Karpas-422 (cell line): ENCODE measurements around the gene TMEM217. TPM values are rescaled to one million over a fixed set of nuclear protein-coding genes. Genes with fewer than 3 reads are reported as not detected.
"Not testable (repeated sequence)": the region's sequence is repeated elsewhere in the genome, so short reads cannot be mapped to it uniquely, and the experiment has no call there.

Experiments used
- DNase-seq: peaks from one replicate; pipeline ENCODE4 v3.0.0-alpha.2; 2015
- H2AFZ ChIP-seq: fragments of 200-600 bp; sonication (generic); 2 replicates; pipeline ENCODE4 v1.6.1; 2014; ENCODE audit warnings: antibody characterized with exemption, low read length, mixed read lengths
- H3K27ac ChIP-seq: fragments of 200-600 bp; sonication (generic); 2 replicates; pipeline ENCODE4 v1.5.1; 2014; ENCODE audit warnings: mild to moderate bottlenecking, low read length, moderate library complexity
- H3K27me3 ChIP-seq: fragments of 200-600 bp; sonication (generic); 2 replicates; pipeline ENCODE4 v1.6.1; 2014; ENCODE audit warnings: low read length, mixed read lengths
- H3K36me3 ChIP-seq: fragments of 200-600 bp; sonication (generic); 2 replicates; pipeline ENCODE4 v1.6.1; 2014; ENCODE audit warnings: low read length, mixed read lengths; ENCODE audit not compliant: insufficient read depth
- H3K4me1 ChIP-seq: fragments of 200-600 bp; sonication (generic); 2 replicates; pipeline ENCODE4 v1.6.1; 2014; ENCODE audit warnings: mild to moderate bottlenecking, low read length, mixed read lengths
- H3K4me2 ChIP-seq: fragments of 200-600 bp; sonication (generic); 2 replicates; pipeline ENCODE4 v1.6.1; 2014; ENCODE audit warnings: low read length, low read depth, mild to moderate bottlenecking; ENCODE audit not compliant: poor library complexity, severe bottlenecking
- H3K4me3 ChIP-seq: fragments of 200-600 bp; sonication (generic); 2 replicates; pipeline ENCODE4 v1.5.1; 2014; ENCODE audit warnings: mild to moderate bottlenecking, antibody characterized with exemption, low read length, mixed read lengths
- H3K79me2 ChIP-seq: fragments of 200-600 bp; sonication (generic); 2 replicates; pipeline ENCODE4 v1.6.1; 2014; ENCODE audit warnings: mild to moderate bottlenecking, low read length, mixed read lengths
- H3K9ac ChIP-seq: fragments of 200-600 bp; sonication (generic); 2 replicates; pipeline ENCODE4 v1.6.0; 2014; ENCODE audit warnings: low read length
- H3K9me2 ChIP-seq: fragments of 200-600 bp; sonication (generic), shearing (Covaris generic); replicated peaks from 2 replicates; pipeline ENCODE4 v1.6.0; 2014; ENCODE audit warnings: mild to moderate bottlenecking, low read length, moderate library complexity; ENCODE audit not compliant: insufficient read depth
- H3K9me3 ChIP-seq: fragments of 300-700, 200-600 bp; sonication (generic); 2 replicates; pipeline ENCODE4 v1.6.1; 2014; ENCODE audit warnings: low read length, mixed read lengths
- H4K20me1 ChIP-seq: fragments of 200-600 bp; sonication (generic); 2 replicates; pipeline ENCODE4 v1.6.1; 2014; ENCODE audit warnings: mild to moderate bottlenecking, antibody characterized with exemption, low read length, low read depth; ENCODE audit not compliant: insufficient read depth
- total RNA-seq: library from RNA; depleted of rRNA; stranded (reverse); fragments of >200 nt; shearing (Covaris generic); gene quantifications from 2 replicates; pipeline ENCODE4 v1.2.3, GENCODE V29; 2014; ENCODE audit warnings: low replicate concordance

TMEM217 gene
- total RNA-seq, 1 experiment from 2014 or later = not detected

DNA sequence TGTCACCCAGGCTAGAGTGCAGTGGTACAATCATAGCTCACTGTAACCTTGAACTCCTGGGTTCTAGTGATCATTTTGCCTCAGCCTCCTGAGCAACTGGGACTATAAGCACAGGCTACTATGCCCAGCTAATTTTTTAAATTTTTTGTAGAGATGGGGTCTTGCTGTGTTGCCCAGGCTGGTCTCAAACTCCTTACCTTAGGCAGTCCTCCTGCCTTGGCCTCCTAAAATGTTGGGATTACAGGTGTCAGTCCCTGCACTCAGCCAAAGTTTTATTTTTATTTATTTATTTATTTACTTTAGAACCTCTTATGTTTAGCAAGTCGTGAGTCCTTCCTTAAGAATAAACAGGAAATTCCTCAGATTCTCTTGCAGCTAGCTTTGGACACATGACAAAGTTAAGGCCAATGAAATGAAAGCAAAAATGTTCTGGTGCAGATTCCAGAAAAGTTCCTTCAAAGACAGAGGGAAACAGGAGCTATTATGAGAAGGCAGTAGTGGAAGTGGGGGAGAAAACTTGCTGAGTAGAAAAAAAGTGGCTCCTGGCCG is 68.9 kb downstream of the TMEM217 start:
- no peak overlapping the region for H3K4me3 ChIP-seq
- H3K36me3 ChIP-seq = no peaks in the 10 kb centered on the region
- H3K27ac ChIP-seq = no peak overlapping the region
- H3K27me3 ChIP-seq = no peaks in the 10 kb centered on the region
- no peaks in the 10 kb centered on the region for H3K4me1 ChIP-seq
- DNase-seq = no peak
- no peaks in the 10 kb centered on the region for H4K20me1 ChIP-seq
- no peak overlapping the region for H2AFZ ChIP-seq
- no peaks in the 10 kb centered on the region for H3K79me2 ChIP-seq
- H3K9me3 ChIP-seq = no peaks in the 10 kb centered on the region
- no peak overlapping the region for H3K9ac ChIP-seq
- no peak overlapping the region for H3K4me2 ChIP-seq
- H3K9me2 ChIP-seq = no peaks in the 10 kb centered on the region

DNA sequence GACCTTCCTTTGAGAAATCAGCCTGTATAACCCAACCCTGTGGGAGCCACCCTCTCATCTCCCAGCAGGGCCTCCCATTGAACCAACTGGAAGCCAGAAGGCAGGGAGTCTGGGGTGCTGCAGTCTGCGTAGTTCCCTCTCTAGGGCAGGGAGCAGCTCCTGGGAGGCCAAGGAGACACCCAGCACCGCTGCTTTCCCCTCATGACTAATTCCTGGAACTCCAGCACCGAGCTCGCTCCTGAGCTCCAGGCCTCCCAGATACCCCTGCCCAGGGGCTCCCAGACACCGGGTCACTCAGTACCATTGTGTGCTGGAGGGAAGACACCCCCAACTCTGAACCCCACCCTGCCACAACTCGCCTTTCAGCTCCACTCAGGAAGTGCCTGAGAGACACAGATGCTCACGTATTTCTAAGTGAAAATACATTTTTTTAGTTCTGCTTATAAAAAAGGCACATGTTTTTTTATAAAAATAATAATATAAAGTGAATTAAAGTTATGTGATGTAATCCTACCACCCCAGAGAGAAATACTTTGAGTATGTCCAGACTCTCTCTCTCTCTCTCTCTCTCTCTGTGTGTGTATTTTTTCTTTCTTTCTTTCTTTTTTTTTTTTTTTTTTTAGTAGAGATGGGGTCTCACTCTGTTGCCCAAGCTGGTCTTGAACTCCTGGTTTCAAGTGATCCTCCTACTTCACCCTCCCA is 70.5 kb downstream of the TMEM217 start:
- H3K27ac ChIP-seq = no peak overlapping the region
- no peak overlapping the region for H3K4me3 ChIP-seq
- DNase-seq = no peak
- H3K9ac ChIP-seq = no peak overlapping the region
- H3K4me1 ChIP-seq = no peaks in the 10 kb centered on the region
- no peaks in the 10 kb centered on the region for H3K9me3 ChIP-seq
- H3K4me2 ChIP-seq = no peak overlapping the region
- no peaks in the 10 kb centered on the region for H3K36me3 ChIP-seq
- no peaks in the 10 kb centered on the region for H3K27me3 ChIP-seq
- H3K79me2 ChIP-seq = no peaks in the 10 kb centered on the region
- no peak overlapping the region for H2AFZ ChIP-seq
- H4K20me1 ChIP-seq = no peaks in the 10 kb centered on the region
- H3K9me2 ChIP-seq = no peaks in the 10 kb centered on the region

DNA sequence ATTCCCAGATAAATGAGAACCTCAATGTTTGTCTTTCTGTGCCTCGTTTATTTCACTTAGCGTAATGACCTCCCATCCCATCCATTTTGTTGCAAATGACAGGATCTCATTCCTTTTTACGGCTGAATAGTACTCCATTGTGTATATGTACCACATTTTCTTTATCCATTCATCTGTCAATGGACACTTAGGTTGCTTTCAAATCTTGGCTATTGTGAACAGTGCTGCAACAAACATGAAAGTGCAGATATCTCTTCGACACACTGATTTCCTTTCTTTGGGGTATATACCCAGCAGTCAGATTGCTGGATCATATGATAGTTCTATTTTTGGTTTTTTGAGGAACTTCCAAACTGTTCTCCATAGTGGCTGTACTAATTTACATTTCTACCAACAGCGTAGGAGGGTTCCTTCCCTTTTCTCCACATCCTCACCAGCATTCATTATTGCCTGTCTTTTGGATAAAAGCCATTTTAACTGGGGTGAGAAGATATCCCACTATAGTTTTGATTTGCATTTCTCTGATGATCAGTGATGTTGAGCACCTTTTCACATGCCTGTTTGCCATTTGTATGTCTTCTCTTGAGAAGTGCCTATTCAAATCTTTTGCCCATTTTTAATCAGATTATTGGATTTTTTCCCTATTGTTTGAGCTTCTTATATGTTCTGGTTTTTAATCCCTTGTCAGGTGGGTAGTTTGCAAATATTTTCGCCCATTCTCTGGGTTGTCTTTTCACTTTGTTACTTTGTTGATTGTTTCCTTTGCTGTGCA is 71.8 kb downstream of the TMEM217 start:
- H3K36me3 ChIP-seq, H2AFZ ChIP-seq, H3K4me2 ChIP-seq, H3K27ac ChIP-seq, H3K79me2 ChIP-seq, H3K9ac ChIP-seq, H3K9me3 ChIP-seq, H3K27me3 ChIP-seq, H3K4me1 ChIP-seq, H3K9me2 ChIP-seq, H4K20me1 ChIP-seq, H3K4me3 ChIP-seq, DNase-seq: not testable (repeated sequence)

DNA sequence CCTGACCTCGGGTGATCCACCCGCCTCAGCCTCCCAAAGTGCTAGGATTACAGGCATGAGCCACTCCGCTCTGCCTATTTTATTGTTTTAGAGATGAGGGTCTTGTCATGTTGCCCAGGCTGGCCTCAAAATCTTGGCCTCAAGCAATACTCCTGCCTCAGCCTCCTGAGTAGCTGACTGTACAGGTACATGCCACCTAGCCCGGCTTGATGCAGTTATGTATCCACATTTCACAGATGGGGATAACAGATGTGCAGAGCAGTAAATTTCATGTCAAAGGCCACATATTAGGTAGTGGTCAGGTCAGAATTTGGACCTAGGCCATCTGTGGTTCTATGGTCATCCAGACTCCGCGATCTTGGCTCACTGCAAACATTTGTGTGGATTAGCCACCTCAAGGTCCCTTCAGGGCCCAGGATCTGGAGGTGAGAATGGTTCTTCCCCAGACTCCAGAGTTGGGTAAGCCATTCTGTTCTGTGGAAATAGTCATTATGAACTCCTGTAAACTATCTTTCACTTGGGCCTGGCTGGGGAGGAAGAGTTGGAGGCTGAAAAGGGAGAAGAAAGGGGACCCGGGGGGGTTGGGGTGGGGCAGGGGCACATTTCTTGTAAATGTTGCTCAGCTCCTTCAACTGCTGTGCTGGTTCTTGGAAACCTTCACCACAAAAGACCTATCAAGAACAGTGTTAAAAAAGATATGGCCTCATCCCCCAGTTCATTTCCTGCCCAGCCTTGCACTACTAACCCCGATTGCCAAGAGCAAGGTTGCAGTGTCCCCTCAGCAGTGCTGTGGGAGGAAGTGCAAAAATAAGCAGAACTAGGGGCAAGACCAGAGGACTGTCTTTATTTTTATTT is 75.0 kb downstream of the TMEM217 start:
- Histone ChIP-seq H3K4me2 (no peak overlapping the region), H4K20me1 (no peaks in the 10 kb centered on the region), H3K4me3 (no peak overlapping the region), H3K9ac (no peak overlapping the region), H3K27me3 (no peaks in the 10 kb centered on the region), H3K36me3 (no peaks in the 10 kb centered on the region), H3K79me2 (no peaks in the 10 kb centered on the region), H3K4me1 (no peaks in the 10 kb centered on the region), H3K9me2 (no peaks in the 10 kb centered on the region), H3K9me3 (no peaks in the 10 kb centered on the region), H2AFZ (no peak overlapping the region), H3K27ac (no peak overlapping the region)
- no peak for DNase-seq

DNA sequence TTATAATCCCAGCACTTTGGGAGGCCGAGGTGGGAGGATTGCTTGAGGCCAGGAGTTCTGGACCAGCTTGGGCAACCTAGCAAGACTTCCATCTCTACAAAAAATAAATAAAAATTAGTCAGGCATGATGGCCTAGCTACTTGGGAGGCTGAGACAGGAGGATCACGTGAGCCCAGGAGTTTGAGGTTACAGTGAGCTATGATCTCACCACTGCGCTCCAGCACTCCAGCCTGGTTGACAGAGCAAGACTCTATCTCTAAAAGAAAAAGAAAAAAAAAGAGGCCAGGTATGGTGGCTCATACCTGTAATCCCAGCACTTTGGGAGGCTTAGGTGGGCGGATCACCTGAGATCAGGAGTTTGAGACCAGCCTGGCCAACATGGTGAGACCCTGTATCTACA is 77.3 kb downstream of the TMEM217 start:
- H3K27me3 ChIP-seq, H3K9ac ChIP-seq, H3K9me2 ChIP-seq, H4K20me1 ChIP-seq, H3K27ac ChIP-seq, DNase-seq, H3K79me2 ChIP-seq, H2AFZ ChIP-seq, H3K4me1 ChIP-seq, H3K4me3 ChIP-seq, H3K36me3 ChIP-seq, H3K9me3 ChIP-seq, H3K4me2 ChIP-seq: not testable (repeated sequence)

DNA sequence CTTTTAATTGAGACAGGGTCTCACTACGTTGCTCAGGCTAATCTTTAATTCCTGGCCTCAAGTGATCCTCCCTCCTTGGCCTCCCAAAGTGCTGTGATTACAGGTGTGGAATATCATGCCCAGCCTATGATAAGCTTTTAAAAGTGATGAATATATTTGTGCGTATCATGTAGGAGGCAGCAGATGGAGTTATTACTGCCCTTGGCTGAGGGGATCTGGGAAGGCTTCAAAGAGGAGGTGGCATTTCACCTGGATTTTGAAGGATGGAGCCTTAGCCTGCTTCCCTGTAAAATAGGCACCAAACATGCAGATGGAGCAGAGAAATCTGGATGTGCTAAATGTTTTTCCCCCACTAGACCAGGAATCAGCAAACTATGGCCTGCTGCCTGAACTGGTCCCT is 77.9 kb downstream of the TMEM217 start:
- no peak overlapping the region for H2AFZ ChIP-seq
- H3K4me1 ChIP-seq = peaks cover 7% of the 10 kb centered on the region
- H3K27ac ChIP-seq = no peak overlapping the region
- no peak overlapping the region for H3K4me2 ChIP-seq
- H3K9me3 ChIP-seq = no peaks in the 10 kb centered on the region
- no peak overlapping the region for H3K4me3 ChIP-seq
- H3K79me2 ChIP-seq = no peaks in the 10 kb centered on the region
- no peak overlapping the region for H3K9ac ChIP-seq
- no peaks in the 10 kb centered on the region for H3K9me2 ChIP-seq
- DNase-seq = no peak
- no peaks in the 10 kb centered on the region for H3K36me3 ChIP-seq
- no peaks in the 10 kb centered on the region for H4K20me1 ChIP-seq
- no peaks in the 10 kb centered on the region for H3K27me3 ChIP-seq

DNA sequence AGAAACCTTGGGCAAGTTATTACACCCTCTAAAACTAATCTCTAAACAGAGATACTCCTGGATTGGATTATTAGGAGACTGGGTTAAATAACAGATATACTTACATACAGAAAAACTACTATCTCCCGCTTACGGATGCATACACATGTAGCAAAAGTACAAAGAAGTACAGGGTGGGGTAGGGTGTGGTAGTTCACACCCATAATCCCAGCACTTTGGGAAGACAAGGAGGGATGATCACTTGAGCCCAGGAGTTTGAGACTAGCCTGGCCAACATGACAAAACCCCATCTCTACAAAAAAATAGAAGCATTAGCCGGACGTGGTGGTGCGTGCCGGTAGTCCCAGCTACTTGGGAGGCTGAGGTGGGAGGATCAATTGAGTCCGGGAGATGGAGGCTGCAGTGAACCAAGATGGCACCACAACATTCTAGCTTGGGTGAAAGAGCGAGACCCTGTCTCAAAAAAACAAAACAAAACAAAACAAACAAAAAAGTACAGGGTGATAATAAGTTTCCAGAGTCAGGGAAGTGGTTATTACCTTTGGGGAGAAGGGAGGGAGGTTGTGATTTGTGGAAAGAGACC is 79.9 kb downstream of the TMEM217 start:
- no peaks in the 10 kb centered on the region for H4K20me1 ChIP-seq
- H2AFZ ChIP-seq = no peak overlapping the region
- no peak for DNase-seq
- peaks cover 7% of the 10 kb centered on the region for H3K4me1 ChIP-seq
- peaks cover 5% of the 10 kb centered on the region for H3K36me3 ChIP-seq
- no peaks in the 10 kb centered on the region for H3K27me3 ChIP-seq
- H3K4me2 ChIP-seq = no peak overlapping the region
- H3K9ac ChIP-seq = no peak overlapping the region
- no peak overlapping the region for H3K27ac ChIP-seq
- no peaks in the 10 kb centered on the region for H3K9me3 ChIP-seq
- no peak overlapping the region for H3K4me3 ChIP-seq
- H3K9me2 ChIP-seq = no peaks in the 10 kb centered on the region
- no peaks in the 10 kb centered on the region for H3K79me2 ChIP-seq
